HepG2 (cell line): Measurements from ENCODE around the gene CFAP90. TPM values are rescaled to one million over a fixed set of nuclear protein-coding genes. Genes with fewer than 3 reads are reported as not detected.
A peak's percentile ranks its signal among the peaks of the same experiment; 100 is the strongest.

Experiments
- CAMTA2 ChIP-seq: sonication (generic); formaldehyde crosslinking; IDR thresholded peaks from 2 replicates; pipeline ENCODE4 v1.4.0; 2020; ENCODE audit warnings: mild to moderate bottlenecking, missing genetic modification reagents, borderline replicate concordance
- CBX1 ChIP-seq: IDR thresholded peaks from one replicate; pipeline ENCODE4 v1.6.1; 2016; ENCODE audit warnings: antibody characterized with exemption, low read depth
- CHCHD3 ChIP-seq: sonication (generic); formaldehyde crosslinking; IDR thresholded peaks from 2 replicates; pipeline ENCODE4 v1.8.0; 2022; ENCODE audit warnings: mild to moderate bottlenecking, missing genetic modification reagents, moderate library complexity
- FLYWCH1 ChIP-seq: sonication (generic); formaldehyde crosslinking; IDR thresholded peaks from 2 replicates; pipeline ENCODE4 v1.8.1; 2023; ENCODE audit warnings: mild to moderate bottlenecking, missing genetic modification reagents
- KAT2B ChIP-seq: fragments of 150-350 bp; IDR thresholded peaks from 2 replicates; pipeline ENCODE4 v1.6.1; 2014; ENCODE audit warnings: low read depth, low read length, borderline replicate concordance
- NONO ChIP-seq, 2 experiments: fragments of 450-650 bp in 1 of 2; sonication (generic) in 1 of 2; formaldehyde crosslinking in 1 of 2; IDR thresholded peaks in 1 of 2; conservative IDR thresholded peaks in 1 of 2; 2 replicates each; pipeline versions ENCODE4 v1.6.1 to v1.8.0; 2017 to 2022; ENCODE audit warnings: mild to moderate bottlenecking in 1 of 2, missing genetic modification reagents in 1 of 2, moderate library complexity in 1 of 2
- RELA ChIP-seq: sonication (generic); formaldehyde crosslinking; IDR thresholded peaks from 2 replicates; pipeline ENCODE4 v1.4.0; 2020; ENCODE audit warnings: missing genetic modification reagents
- ZNF282 ChIP-seq: fragments of 450-650 bp; IDR thresholded peaks from 2 replicates; pipeline ENCODE4 v1.6.1; 2018; ENCODE audit not compliant: partially characterized antibody
- polyA plus RNA-seq, 8 experiments: library from polyadenylated mRNA; depleted of rRNA in 3 of 8; stranded (reverse) in 7 of 8; unstranded in 1 of 8; fragments of >200 nt; fragmentation: Illumina TruSeq in 4 of 8; extraction: Trizol in 4 of 8; gene quantifications; 2 replicates each; pipeline versions ENCODE4 v1.2.1 to v1.2.3, GENCODE V29; 2011 to 2016; ENCODE audit warnings: low read depth in 4 of 8, missing spikeins in 1 of 8, mixed read lengths in 1 of 8; ENCODE audit not compliant: insufficient read depth in 1 of 8
- total RNA-seq, 5 experiments: library from RNA; depleted of rRNA; stranded (reverse); fragments of >200 nt; fragmentation: Illumina TruSeq; extraction: Trizol; gene quantifications; 2 replicates each; pipeline ENCODE4 v1.2.3, GENCODE V29; 2016; ENCODE audit warnings: low read depth in 1 of 5
- TF ChIP-seq, protein P1 (sequence below): sonication (generic); formaldehyde crosslinking; IDR thresholded peaks from one replicate; pipeline ENCODE4 v1.5.1; 2020; ENCODE audit warnings: mild to moderate bottlenecking, missing genetic modification reagents; ENCODE audit errors: not compliant biosample characterization
- TF ChIP-seq, protein P2 (sequence below): sonication (generic); formaldehyde crosslinking; IDR thresholded peaks from 2 replicates; pipeline ENCODE4 v1.9.0; 2021; ENCODE audit warnings: missing genetic modification reagents, mild to moderate bottlenecking, borderline replicate concordance
- TF ChIP-seq, protein P3 (sequence below): IDR thresholded peaks from 2 replicates; pipeline ENCODE4 v1.6.1; 2016
- TF ChIP-seq, protein P4 (sequence below): sonication (generic); formaldehyde crosslinking; IDR thresholded peaks from 2 replicates; pipeline ENCODE4 v1.4.0; 2020; ENCODE audit warnings: missing genetic modification reagents; ENCODE audit errors: not compliant biosample characterization

CFAP90 gene
- total and polyA plus RNA-seq, 2 of the 13 experiments (the other 11 are each of a cell fraction or from before 2014, with no cell fraction given): 0.11 TPM; not detected in 1

DNA sequence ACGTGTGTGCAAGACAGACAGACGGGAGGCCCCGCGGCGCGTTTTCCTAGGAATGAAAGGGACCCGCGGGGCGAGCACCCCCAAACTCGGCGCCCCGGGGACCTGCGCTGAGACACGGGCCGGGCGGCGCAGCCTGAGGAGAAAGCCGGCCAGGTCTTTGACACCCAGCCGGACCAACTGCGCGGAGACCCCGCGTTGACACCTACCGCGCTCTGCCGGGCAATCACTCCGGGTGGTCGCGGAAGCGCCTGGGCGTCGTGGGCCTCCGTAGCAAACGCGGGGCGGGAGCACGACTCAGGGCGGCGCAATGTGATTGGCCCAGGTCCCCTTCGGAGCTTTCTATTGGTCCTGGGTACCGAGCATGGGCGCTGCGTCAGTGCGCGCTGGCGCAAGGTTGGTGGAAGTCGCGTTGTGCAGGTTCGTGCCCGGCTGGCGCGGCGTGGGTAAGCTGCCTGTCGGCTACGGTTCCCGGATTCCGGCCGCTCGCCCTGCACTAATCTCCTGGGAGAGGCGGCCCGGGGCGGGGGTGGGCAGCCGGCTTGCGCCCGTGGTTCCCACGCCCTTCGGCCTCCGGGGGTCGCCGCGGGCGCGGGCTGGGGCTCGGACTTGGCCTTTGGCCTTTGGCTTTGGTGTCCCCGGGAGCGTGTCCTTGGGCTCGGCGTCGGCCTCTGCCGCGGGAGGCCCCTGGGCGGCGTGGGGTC is 18.0 kb upstream of the CFAP90 start, which contains the start of the genes FASTKD3 and MTRR (continued):
- TF ChIP-seq RELA (CRISPR knock-in tag): no peak
- TF ChIP-seq FLYWCH1 (CRISPR knock-in tag): no peak
- TF ChIP-seq CAMTA2 (CRISPR knock-in tag): no peak
- TF ChIP-seq KAT2B: no peak
- TF ChIP-seq CBX1: no peak
- TF ChIP-seq NONO (IDR thresholded peaks at IDR 0.05): no peak
- TF ChIP-seq NONO (CRISPR knock-in tag; conservative IDR thresholded peaks at IDR 0.05): peak; percentile 66
- no peak; the same call in 1 of the 2 replicates for TF ChIP-seq CHCHD3 (CRISPR knock-in tag)
- TF ChIP-seq, protein P1, sequence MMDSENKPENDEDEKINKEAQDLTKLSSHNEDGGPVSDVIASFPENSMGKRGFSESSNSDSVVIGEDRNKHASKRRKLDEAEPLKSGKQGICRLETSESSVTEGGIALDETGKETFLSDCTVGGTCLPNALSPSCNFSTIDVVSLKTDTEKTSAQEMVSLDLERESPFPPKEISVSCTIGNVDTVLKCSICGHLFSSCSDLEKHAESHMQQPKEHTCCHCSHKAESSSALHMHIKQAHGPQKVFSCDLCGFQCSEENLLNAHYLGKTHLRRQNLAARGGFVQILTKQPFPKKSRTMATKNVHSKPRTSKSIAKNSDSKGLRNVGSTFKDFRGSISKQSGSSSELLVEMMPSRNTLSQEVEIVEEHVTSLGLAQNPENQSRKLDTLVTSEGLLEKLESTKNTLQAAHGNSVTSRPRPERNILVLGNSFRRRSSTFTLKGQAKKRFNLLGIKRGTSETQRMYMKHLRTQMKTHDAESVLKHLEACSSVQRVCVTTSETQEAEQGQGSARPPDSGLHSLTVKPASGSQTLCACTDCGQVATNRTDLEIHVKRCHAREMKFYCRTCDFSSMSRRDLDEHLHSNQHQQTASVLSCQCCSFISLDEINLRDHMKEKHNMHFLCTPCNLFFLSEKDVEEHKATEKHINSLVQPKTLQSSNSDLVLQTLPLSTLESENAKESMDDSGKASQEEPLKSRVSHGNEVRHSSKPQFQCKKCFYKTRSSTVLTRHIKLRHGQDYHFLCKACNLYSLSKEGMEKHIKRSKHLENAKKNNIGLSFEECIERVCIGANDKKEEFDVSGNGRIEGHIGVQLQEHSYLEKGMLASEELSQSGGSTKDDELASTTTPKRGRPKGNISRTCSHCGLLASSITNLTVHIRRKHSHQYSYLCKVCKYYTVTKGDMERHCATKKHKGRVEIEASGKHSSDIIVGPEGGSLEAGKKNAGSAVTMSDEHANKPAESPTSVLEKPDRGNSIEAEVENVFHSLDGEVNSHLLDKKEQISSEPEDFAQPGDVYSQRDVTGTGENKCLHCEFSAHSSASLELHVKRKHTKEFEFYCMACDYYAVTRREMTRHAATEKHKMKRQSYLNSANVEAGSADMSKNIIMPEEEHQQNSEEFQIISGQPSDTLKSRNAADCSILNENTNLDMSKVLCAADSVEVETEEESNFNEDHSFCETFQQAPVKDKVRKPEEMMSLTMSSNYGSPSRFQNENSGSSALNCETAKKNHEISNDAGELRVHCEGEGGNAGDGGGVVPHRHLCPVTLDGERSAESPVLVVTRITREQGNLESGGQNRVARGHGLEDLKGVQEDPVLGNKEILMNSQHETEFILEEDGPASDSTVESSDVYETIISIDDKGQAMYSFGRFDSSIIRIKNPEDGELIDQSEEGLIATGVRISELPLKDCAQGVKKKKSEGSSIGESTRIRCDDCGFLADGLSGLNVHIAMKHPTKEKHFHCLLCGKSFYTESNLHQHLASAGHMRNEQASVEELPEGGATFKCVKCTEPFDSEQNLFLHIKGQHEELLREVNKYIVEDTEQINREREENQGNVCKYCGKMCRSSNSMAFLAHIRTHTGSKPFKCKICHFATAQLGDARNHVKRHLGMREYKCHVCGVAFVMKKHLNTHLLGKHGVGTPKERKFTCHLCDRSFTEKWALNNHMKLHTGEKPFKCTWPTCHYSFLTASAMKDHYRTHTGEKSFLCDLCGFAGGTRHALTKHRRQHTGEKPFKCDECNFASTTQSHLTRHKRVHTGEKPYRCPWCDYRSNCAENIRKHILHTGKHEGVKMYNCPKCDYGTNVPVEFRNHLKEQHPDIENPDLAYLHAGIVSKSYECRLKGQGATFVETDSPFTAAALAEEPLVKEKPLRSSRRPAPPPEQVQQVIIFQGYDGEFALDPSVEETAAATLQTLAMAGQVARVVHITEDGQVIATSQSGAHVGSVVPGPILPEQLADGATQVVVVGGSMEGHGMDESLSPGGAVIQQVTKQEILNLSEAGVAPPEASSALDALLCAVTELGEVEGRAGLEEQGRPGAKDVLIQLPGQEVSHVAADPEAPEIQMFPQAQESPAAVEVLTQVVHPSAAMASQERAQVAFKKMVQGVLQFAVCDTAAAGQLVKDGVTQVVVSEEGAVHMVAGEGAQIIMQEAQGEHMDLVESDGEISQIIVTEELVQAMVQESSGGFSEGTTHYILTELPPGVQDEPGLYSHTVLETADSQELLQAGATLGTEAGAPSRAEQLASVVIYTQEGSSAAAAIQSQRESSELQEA (CRISPR knock-in tag): peak; percentile 92
- TF ChIP-seq, protein P2, sequence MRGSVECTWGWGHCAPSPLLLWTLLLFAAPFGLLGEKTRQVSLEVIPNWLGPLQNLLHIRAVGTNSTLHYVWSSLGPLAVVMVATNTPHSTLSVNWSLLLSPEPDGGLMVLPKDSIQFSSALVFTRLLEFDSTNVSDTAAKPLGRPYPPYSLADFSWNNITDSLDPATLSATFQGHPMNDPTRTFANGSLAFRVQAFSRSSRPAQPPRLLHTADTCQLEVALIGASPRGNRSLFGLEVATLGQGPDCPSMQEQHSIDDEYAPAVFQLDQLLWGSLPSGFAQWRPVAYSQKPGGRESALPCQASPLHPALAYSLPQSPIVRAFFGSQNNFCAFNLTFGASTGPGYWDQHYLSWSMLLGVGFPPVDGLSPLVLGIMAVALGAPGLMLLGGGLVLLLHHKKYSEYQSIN (CRISPR knock-in tag): no peak
- TF ChIP-seq ZNF282: no peak
- TF ChIP-seq, protein P3, sequence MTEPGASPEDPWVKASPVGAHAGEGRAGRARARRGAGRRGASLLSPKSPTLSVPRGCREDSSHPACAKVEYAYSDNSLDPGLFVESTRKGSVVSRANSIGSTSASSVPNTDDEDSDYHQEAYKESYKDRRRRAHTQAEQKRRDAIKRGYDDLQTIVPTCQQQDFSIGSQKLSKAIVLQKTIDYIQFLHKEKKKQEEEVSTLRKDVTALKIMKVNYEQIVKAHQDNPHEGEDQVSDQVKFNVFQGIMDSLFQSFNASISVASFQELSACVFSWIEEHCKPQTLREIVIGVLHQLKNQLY (CRISPR knock-in tag): no peak
- TF ChIP-seq, protein P4, sequence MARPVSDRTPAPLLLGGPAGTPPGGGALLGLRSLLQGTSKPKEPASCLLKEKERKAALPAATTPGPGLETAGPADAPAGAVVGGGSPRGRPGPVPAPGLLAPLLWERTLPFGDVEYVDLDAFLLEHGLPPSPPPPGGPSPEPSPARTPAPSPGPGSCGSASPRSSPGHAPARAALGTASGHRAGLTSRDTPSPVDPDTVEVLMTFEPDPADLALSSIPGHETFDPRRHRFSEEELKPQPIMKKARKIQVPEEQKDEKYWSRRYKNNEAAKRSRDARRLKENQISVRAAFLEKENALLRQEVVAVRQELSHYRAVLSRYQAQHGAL (CRISPR knock-in tag): no peak
